DMS114 treated with DMSO at 0.1 percent for 48 hours (cell line): ENCODE data around the gene PDE1C.
"Not testable (repeated sequence)": the region's sequence is repeated elsewhere in the genome, so short reads cannot be mapped to it uniquely, and the experiment has no call there.

Experiments used
- DNase-seq: peaks from one replicate; lab custom pipeline; 2025; ENCODE audit not compliant: unreplicated experiment; lab: John Stamatoyannopoulos, UW

Gene PDE1C

GRCh38 chr7:31855530-31855929 lies 214.7 kb downstream of the PDE1C start:
- DNase-seq = no peak

GRCh38 chr7:31853380-31853779 lies 216.8 kb downstream of the PDE1C start:
- no peak for DNase-seq

- no peak for DNase-seq
These were observed 217.7 kb downstream of the PDE1C start for GRCh38 chr7:31852462-31852861.

GRCh38 chr7:31851119-31851518 lies 219.1 kb downstream of the PDE1C start:
- no peak for DNase-seq

- no peak for DNase-seq
These were observed 219.6 kb downstream of the PDE1C start for GRCh38 chr7:31850601-31851000.

GRCh38 chr7:31850066-31850465 lies 220.1 kb downstream of the PDE1C start:
- no peak for DNase-seq

- no peak for DNase-seq
These were observed 234.7 kb downstream of the PDE1C start for GRCh38 chr7:31835471-31835870.

- DNase-seq = not testable (repeated sequence)
These were observed 236.6 kb downstream of the PDE1C start for GRCh38 chr7:31833625-31834024.

- no peak for DNase-seq
These were observed 241.7 kb downstream of the PDE1C start for GRCh38 chr7:31828520-31828919.

GRCh38 chr7:31825576-31825975 lies 244.6 kb downstream of the PDE1C start:
- no peak for DNase-seq

GRCh38 chr7:31819031-31819430 lies 251.2 kb downstream of the PDE1C start:
- no peak for DNase-seq

GRCh38 chr7:31816810-31817209 lies 253.4 kb downstream of the PDE1C start:
- DNase-seq = no peak

GRCh38 chr7:31815796-31816195 lies 254.4 kb downstream of the PDE1C start:
- DNase-seq = no peak

- no peak for DNase-seq
These were observed 256.0 kb downstream of the PDE1C start for GRCh38 chr7:31814187-31814586.

GRCh38 chr7:31811650-31812461 lies 258.4 kb downstream of the PDE1C start:
- DNase-seq = no peak

- no peak for DNase-seq
These were observed 264.9 kb downstream of the PDE1C start for GRCh38 chr7:31805209-31805818.

- DNase-seq = no peak
These were observed 273.8 kb downstream of the PDE1C start for GRCh38 chr7:31796375-31796774.

GRCh38 chr7:31794851-31795344 lies 275.3 kb downstream of the PDE1C start:
- DNase-seq = no peak

- DNase-seq = no peak
These were observed 278.3 kb downstream of the PDE1C start for GRCh38 chr7:31791881-31792280.

GRCh38 chr7:31788883-31789680 lies 281.1 kb downstream of the PDE1C start:
- no peak for DNase-seq

GRCh38 chr7:31788445-31788844 lies 281.8 kb downstream of the PDE1C start:
- no peak for DNase-seq

- no peak for DNase-seq
These were observed 283.9 kb downstream of the PDE1C start for GRCh38 chr7:31786326-31786725.
